GM12878 (cell line): ENCODE results near the gene ZNF225. TPM values are rescaled to one million over a fixed set of nuclear protein-coding genes. Genes with fewer than 3 reads are reported as not detected.

ENCODE experiments used
- ATAC-seq: fragments of 200-7000 bp; cut with Tn5 transposase; 3 replicates; pipeline ENCODE4 v1.9.1; 2020; ENCODE audit warnings: mild to moderate bottlenecking, moderate library complexity
- BruUV-seq: library from RNA; stranded (reverse); fragments of 400-500 nt; replicated peaks from 2 replicates; lab custom pipeline; 2021; lab: Mats Ljungman, UMichigan
- CTCF ChIA-PET: fragments of 300-600 bp; sonication (Branson Sonifier 250); formaldehyde crosslinking; extraction: SDS; loops from one replicate; lab custom pipeline; 2021; ENCODE audit warnings: inconsistent platforms; lab: Yijun Ruan, JAX
- POLR2A ChIA-PET: fragments of 350-600 bp; formaldehyde crosslinking; extraction: SDS; loops from one replicate; lab custom pipeline; 2021; ENCODE audit warnings: inconsistent platforms; lab: Charles Lee
- RAD21 ChIA-PET: fragments of 300-600 bp; sonication (Branson Sonifier 250); formaldehyde crosslinking; loops from one replicate; lab custom pipeline; 2023; ENCODE audit warnings: antibody characterized with exemption; ENCODE audit not compliant: unreplicated experiment; lab: Charles Lee
- SMC1A ChIA-PET: fragments of 300-600 bp; sonication (Branson Sonifier 250); formaldehyde crosslinking; loops from one replicate; lab custom pipeline; 2023; ENCODE audit not compliant: unreplicated experiment, uncharacterized antibody; lab: Charles Lee
- DNase-seq: peaks from one replicate; pipeline ENCODE4 v3.0.0-alpha.2; 2011; ENCODE audit warnings: low read depth, low spot score
- FAIRE-seq: peaks from 3 replicates; lab custom pipeline; 2011; peaks lifted over from hg19 to GRCh38; lab: Jason Lieb, UNC
- H2AFZ ChIP-seq: 2 replicates; pipeline ENCODE4 v1.6.0; 2011; ENCODE audit warnings: low read depth, low read length, control low read depth; ENCODE audit not compliant: control insufficient read depth
- H3K27ac ChIP-seq: 2 replicates; pipeline ENCODE4 v1.5.1; 2011; ENCODE audit warnings: control low read depth; ENCODE audit not compliant: control insufficient read depth, insufficient read depth
- H3K27me3 ChIP-seq, 2 experiments: replicated peaks in 1 of 2; 2 replicates each; pipeline versions ENCODE4 v1.6.0 to v1.6.1; 2011; ENCODE audit warnings: low read length in 1 of 2; ENCODE audit not compliant: control insufficient read depth in 2 of 2, insufficient read depth in 2 of 2
- H3K36me3 ChIP-seq, 2 experiments: 2 replicates each; pipeline ENCODE4 v1.5.1; 2011; ENCODE audit warnings: low read length in 1 of 2; ENCODE audit not compliant: control insufficient read depth in 2 of 2, insufficient read depth in 2 of 2
- H3K4me1 ChIP-seq: 2 replicates; pipeline ENCODE4 v1.6.1; 2011; ENCODE audit warnings: mild to moderate bottlenecking, low read length, moderate library complexity, mixed read lengths; ENCODE audit not compliant: control insufficient read depth, insufficient read depth
- H3K4me2 ChIP-seq: 2 replicates; pipeline ENCODE4 v1.6.0; 2011; ENCODE audit warnings: control low read depth; ENCODE audit not compliant: control insufficient read depth, insufficient read depth
- H3K4me3 ChIP-seq: fragments of 200-600 bp; sonication (generic); 2 replicates; pipeline ENCODE4 v1.5.1; 2016
- H3K79me2 ChIP-seq: 2 replicates; pipeline ENCODE4 v1.6.0; 2011; ENCODE audit warnings: low read length; ENCODE audit not compliant: control insufficient read depth, insufficient read depth
- H3K9ac ChIP-seq: 2 replicates; pipeline ENCODE4 v1.8.0; 2011; ENCODE audit warnings: low read length, control low read depth, mixed read lengths; ENCODE audit not compliant: control insufficient read depth, insufficient read depth
- H3K9me3 ChIP-seq: replicated peaks from 3 replicates; pipeline ENCODE4 v1.5.1; 2011; ENCODE audit warnings: mild to moderate bottlenecking, low read length; ENCODE audit not compliant: control insufficient read depth, insufficient read depth
- H4K20me1 ChIP-seq: 2 replicates; pipeline ENCODE4 v1.6.0; 2011; ENCODE audit not compliant: control insufficient read depth, insufficient read depth
- ATF7 ChIP-seq: fragments of 450-650 bp; IDR thresholded peaks from 2 replicates; pipeline ENCODE4 v1.6.1; 2016; ENCODE audit warnings: low read depth, mild to moderate bottlenecking
- CTCF ChIP-seq, 3 experiments: IDR thresholded peaks in 2 of 3; conservative IDR thresholded peaks in 1 of 3; 2 replicates each; pipeline ENCODE4 v1.5.1; 2011; ENCODE audit warnings: low read depth in 3 of 3, low read length in 3 of 3, mild to moderate bottlenecking in 3 of 3, control low read depth in 2 of 3, moderate library complexity in 2 of 3, inconsistent platforms in 1 of 3, mixed read lengths in 1 of 3; ENCODE audit not compliant: control insufficient read depth in 2 of 3, insufficient read depth in 1 of 3; ENCODE audit errors: extremely low read depth in 1 of 3
- EP300 ChIP-seq, 2 experiments: fragments of 150-350 bp in 1 of 2; IDR thresholded peaks; 2 replicates each; pipeline ENCODE4 v1.6.1; 2011 to 2012; ENCODE audit warnings: low read depth in 2 of 2, low read length in 2 of 2, borderline replicate concordance in 1 of 2, improper control_type of control experiment in 1 of 2, inconsistent platforms in 1 of 2; ENCODE audit not compliant: control insufficient read depth in 1 of 2
- GATAD2B ChIP-seq: fragments of 450-650 bp; conservative IDR thresholded peaks from 2 replicates; pipeline ENCODE4 v1.6.1; 2017; ENCODE audit warnings: low read depth, mild to moderate bottlenecking, moderate library complexity
- KAT2A ChIP-seq: conservative IDR thresholded peaks from 2 replicates; pipeline ENCODE4 v1.6.1; 2011; ENCODE audit warnings: low read depth, low read length; ENCODE audit not compliant: control insufficient read depth
- MEF2A ChIP-seq: IDR thresholded peaks from 2 replicates; pipeline ENCODE4 v1.6.1; 2011; ENCODE audit warnings: low read depth, mild to moderate bottlenecking, low read length, moderate library complexity; ENCODE audit not compliant: insufficient read depth
- POLR2A ChIP-seq: IDR thresholded peaks from 2 replicates; pipeline ENCODE4 v1.6.1; 2011; ENCODE audit warnings: low read depth, mild to moderate bottlenecking, low read length
- RELA ChIP-seq: fragments of 450-650 bp; IDR thresholded peaks from 2 replicates; pipeline ENCODE4 v1.8.0; 2014; ENCODE audit warnings: borderline replicate concordance; ENCODE audit not compliant: partially characterized antibody
- RUNX3 ChIP-seq: IDR thresholded peaks from 2 replicates; pipeline ENCODE4 v1.6.1; 2012; ENCODE audit warnings: low read length, inconsistent platforms
- SMC3 ChIP-seq: IDR thresholded peaks from 2 replicates; pipeline ENCODE4 v1.6.1; 2011; ENCODE audit warnings: low read length, improper control_type of control experiment, borderline replicate concordance
- SPI1 ChIP-seq: IDR thresholded peaks from 2 replicates; pipeline ENCODE4 v1.6.1; 2011; ENCODE audit warnings: low read depth, mild to moderate bottlenecking, low read length, moderate library complexity, borderline replicate concordance; ENCODE audit not compliant: insufficient read depth
- SRF ChIP-seq, 2 experiments: IDR thresholded peaks; 2 replicates each; pipeline ENCODE4 v1.6.1; 2011; ENCODE audit warnings: low read depth in 2 of 2, low read length in 2 of 2, mild to moderate bottlenecking in 1 of 2, moderate library complexity in 1 of 2
- USF2 ChIP-seq: IDR thresholded peaks from 2 replicates; pipeline ENCODE4 v1.6.1; 2011; ENCODE audit warnings: low read depth, low read length, improper control_type of control experiment, borderline replicate concordance
- ZBTB11 ChIP-seq: fragments of 450-650 bp; formaldehyde crosslinking; IDR thresholded peaks from 2 replicates; pipeline ENCODE4 v1.5.0; 2022; ENCODE audit warnings: mild to moderate bottlenecking, missing genetic modification characterization
- ZSCAN29 ChIP-seq: fragments of 450-650 bp; IDR thresholded peaks from 2 replicates; pipeline ENCODE4 v1.6.1; 2017; ENCODE audit warnings: mild to moderate bottlenecking, moderate library complexity
- WGBS: methylation state at CpG from one replicate; pipeline ENCODE4 v1.1.6; 2016; ENCODE audit warnings: low lambda C conversion rate; ENCODE audit not compliant: insufficient replicate concordance, insufficient coverage; ENCODE audit errors: missing lambda C conversion rate; 5-methylcytosine and 5-hydroxymethylcytosine counted together
- in situ Hi-C: fragments of 300-500 bp; cut with MboI; formaldehyde crosslinking; loops from 9 replicates; pipeline ENCODE4 v1.14.3; 2018; ENCODE audit warnings: mixed read lengths
- intact Hi-C: fragments of 100-400 bp; cut with micrococcal nuclease; formaldehyde crosslinking; loops from one replicate; pipeline ENCODE4 v1.14.2; 2022; ENCODE audit not compliant: unreplicated experiment
- polyA plus RNA-seq, 11 experiments: library from polyadenylated mRNA; depleted of rRNA in 4 of 11; unstranded in 6 of 11; stranded (reverse) in 5 of 11; fragments of >200 nt; fragmentation: Nextera tagmentation in 4 of 11; fragmentation: Illumina TruSeq in 1 of 11; extraction: Ambion mirVana in 4 of 11; extraction: Trizol in 1 of 11; gene quantifications; 1 replicate in 1 of 11; 2 replicates in 10 of 11; pipeline versions ENCODE4 v1.2.1 to v1.2.3, GENCODE V29; 2011 to 2016; ENCODE audit warnings: inconsistent platforms in 2 of 11, missing spikeins in 2 of 11, low read depth in 1 of 11
- total RNA-seq, 4 experiments: library from RNA; depleted of rRNA in 3 of 4; stranded (reverse); fragments of >200 nt in 3 of 4; fragmentation: Illumina TruSeq in 1 of 4; extraction: Trizol in 1 of 4; gene quantifications; 2 replicates each; pipeline versions ENCODE4 v1.2.1 to v1.2.3, GENCODE V29; 2013 to 2021

ZNF225 gene
- total and polyA plus RNA-seq, 10 of the 15 experiments (the other 5 are each of a cell fraction or from before 2014, with no cell fraction given), result 1.3 to 4.4 (median 2.6) TPM

DNA sequence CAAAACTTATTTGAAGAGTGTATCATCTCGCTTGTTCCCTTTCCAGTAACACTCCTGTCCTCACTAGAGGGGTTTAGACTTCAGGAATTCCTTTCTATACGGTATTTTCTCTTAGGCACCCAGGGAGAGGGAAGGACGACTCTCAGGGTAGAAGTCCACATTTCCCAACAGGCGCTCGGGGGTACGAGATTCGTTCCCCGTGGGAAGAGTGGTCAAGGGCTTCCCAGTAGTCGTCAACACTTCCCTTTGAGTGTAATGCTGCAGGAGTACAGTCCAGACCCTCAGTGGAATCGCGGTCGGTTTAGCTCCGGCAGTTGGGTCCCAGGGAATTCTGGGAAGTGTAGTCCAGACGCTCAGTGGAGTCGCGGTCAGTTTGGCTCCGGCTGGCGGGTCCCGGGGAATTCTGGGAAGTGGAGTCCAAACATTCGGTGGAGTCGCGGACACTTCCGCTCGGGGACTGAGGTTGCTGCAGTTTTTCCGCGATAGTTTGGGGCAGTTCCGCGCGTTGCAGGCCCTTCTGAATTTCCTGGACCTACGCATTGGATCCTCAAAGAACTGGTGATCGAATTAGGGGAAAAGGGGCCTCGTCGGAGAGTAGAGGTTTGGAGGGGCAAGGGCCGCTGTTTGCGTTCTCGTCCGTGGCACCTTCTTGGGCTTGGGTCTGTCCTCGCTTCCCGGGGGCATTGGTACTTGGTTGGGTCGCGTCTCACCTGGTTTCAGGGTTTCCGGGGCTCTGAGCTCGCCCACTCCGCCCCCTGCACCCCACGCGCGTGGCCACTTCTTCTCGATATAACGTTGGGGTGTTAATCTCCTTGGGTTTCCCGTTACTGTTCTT lies 19.1 kb upstream of the ZNF225 start, which contains the start of gene ZNF224 (continued):
- TF ChIP-seq ZBTB11 (CRISPR knock-in tag), result peak; percentile 52; the same call in 1 of the 2 replicates
- peak; percentile 69 for TF ChIP-seq POLR2A
- peak; percentile 88 for TF ChIP-seq RUNX3

GRCh38 chr19:44107751-44108150 lies 5.4 kb upstream of the ZNF225 start:
- DNase-seq (no peak), ATAC-seq (no peak), FAIRE-seq (no peak)
- H3K27ac ChIP-seq, result no peak overlapping the region
- H3K9me3 ChIP-seq, result peaks cover 27% of the 10 kb centered on the region
- no peaks in the 10 kb centered on the region for H3K4me1 ChIP-seq
- ChIA-PET SMC1A (no interaction called here), RAD21 (no interaction called here), CTCF (no interaction called here), POLR2A (interaction anchor here (0.5 kb wide), 1 partner anchor 516 kb away, joined by 3 read pairs; no protein-coding TSS in a partner anchor)
- no peak overlapping the region for H3K4me3 ChIP-seq
- H3K36me3 ChIP-seq, result peaks cover 0 to 20% of the 10 kb centered on the region in 2 experiments
- no peaks in the 10 kb centered on the region for H4K20me1 ChIP-seq
- H3K79me2 ChIP-seq, result no peaks in the 10 kb centered on the region
- H3K27me3 ChIP-seq, result no peaks in the 10 kb centered on the region
- BruUV-seq, result no TSS peak
- H3K9ac ChIP-seq, result no peak overlapping the region
- in situ Hi-C loops (no loop called here), intact Hi-C loops (no loop called here)
- no peak overlapping the region for H2AFZ ChIP-seq
- H3K4me2 ChIP-seq, result no peak overlapping the region
- WGBS, result 100% methylated on average over 3 of the region's 3 CpGs
- TF ChIP-seq ZSCAN29 (no peak), SMC3 (no peak), GATAD2B (no peak), KAT2A (no peak), MEF2A (no peak), CTCF (IDR thresholded peaks at IDR 0.05 in 2 of 3, conservative IDR thresholded peaks at IDR 0.05 in 1 of 3; ENCODE audit: control insufficient read depth in 2 of 3, extremely low read depth in 1 of 3, insufficient read depth in 1 of 3, low read depth in 3 of 3, low read length in 3 of 3) (no peak), USF2 (no peak), SPI1 (no peak), RELA (no peak), SRF (IDR thresholded peaks at IDR 0.05; ENCODE audit: low read depth in 2 of 2, low read length in 2 of 2) (no peak), EP300 (IDR thresholded peaks at IDR 0.05; ENCODE audit: borderline replicate concordance in 1 of 2, control insufficient read depth in 1 of 2, low read depth in 2 of 2, low read length in 2 of 2) (no peak), ATF7 (no peak)
